Chondrocyte (in vitro differentiated cells): ENCODE measurements around the gene PMVK. TPM values are rescaled to one million over a fixed set of nuclear protein-coding genes. Genes with fewer than 3 reads are reported as not detected.

Experiments used
- DNase-seq: peaks from one replicate; pipeline ENCODE4 v3.0.0; 2021; ENCODE audit warnings: mixed read lengths, low spot score
- H3K27ac Mint-ChIP-seq: one replicate; pipeline ENCODE4 v1.8.0; 2021; ENCODE audit warnings: mild to moderate bottlenecking, moderate library complexity, mixed read lengths; ENCODE audit not compliant: unreplicated experiment
- H3K27me3 Mint-ChIP-seq: 2 replicates; pipeline ENCODE4 v1.8.0; 2021; ENCODE audit warnings: low read depth, mixed read lengths
- H3K36me3 Mint-ChIP-seq: 2 replicates; pipeline ENCODE4 v1.8.0; 2021; ENCODE audit warnings: low read depth, mixed read lengths
- H3K4me1 Mint-ChIP-seq: 2 replicates; pipeline ENCODE4 v1.8.0; 2021; ENCODE audit warnings: low read depth, mild to moderate bottlenecking, mixed read lengths
- H3K4me3 Mint-ChIP-seq: one replicate; pipeline ENCODE4 v1.8.0; 2021; ENCODE audit warnings: mild to moderate bottlenecking, moderate library complexity, mixed read lengths; ENCODE audit not compliant: unreplicated experiment
- H3K9me3 Mint-ChIP-seq: 2 replicates; pipeline ENCODE4 v1.8.0; 2021; ENCODE audit warnings: low read depth, mixed read lengths
- total RNA-seq: library from RNA; stranded (reverse); gene quantifications from 3 replicates; pipeline ENCODE4 v1.2.1, GENCODE V29; 2021
- TF ChIP-seq, protein P1 (sequence below): fragments of 200-600 bp; sonication (generic); IDR thresholded peaks from 2 replicates; pipeline ENCODE4 v1.5.0; 2021; ENCODE audit warnings: antibody characterized with exemption, mild to moderate bottlenecking, moderate library complexity

Gene PMVK
- total RNA-seq, 1 donor from 2014 or later = 27.5 TPM

DNA sequence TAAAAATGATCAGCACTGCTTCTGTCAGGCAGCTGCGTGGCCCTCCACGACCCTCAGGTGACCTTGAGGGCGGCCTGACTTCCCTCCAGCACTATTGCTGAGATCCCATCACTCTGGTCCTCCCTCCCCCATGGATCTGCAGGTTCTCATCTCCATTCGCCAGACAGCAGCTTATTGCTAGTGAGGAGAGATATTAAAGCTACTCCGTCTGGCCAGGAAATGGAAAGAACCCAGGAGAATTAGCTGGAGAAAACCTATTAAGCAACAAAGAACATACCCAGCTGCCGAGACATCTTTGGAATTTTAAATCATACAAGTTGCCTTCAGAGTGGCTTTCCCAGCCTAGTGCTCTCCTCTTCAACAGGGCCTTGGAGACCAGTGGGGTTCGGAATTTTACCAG is 40.7 kb downstream of the PMVK start:
- Mint-ChIP-seq H3K4me1 (peaks cover 7% of the 10 kb centered on the region), H3K27ac (no peak overlapping the region), H3K4me3 (no peak overlapping the region), H3K9me3 (peaks cover 4% of the 10 kb centered on the region), H3K27me3 (peaks cover 31% of the 10 kb centered on the region), H3K36me3 (peaks cover 4% of the 10 kb centered on the region)
- TF ChIP-seq, protein P1, sequence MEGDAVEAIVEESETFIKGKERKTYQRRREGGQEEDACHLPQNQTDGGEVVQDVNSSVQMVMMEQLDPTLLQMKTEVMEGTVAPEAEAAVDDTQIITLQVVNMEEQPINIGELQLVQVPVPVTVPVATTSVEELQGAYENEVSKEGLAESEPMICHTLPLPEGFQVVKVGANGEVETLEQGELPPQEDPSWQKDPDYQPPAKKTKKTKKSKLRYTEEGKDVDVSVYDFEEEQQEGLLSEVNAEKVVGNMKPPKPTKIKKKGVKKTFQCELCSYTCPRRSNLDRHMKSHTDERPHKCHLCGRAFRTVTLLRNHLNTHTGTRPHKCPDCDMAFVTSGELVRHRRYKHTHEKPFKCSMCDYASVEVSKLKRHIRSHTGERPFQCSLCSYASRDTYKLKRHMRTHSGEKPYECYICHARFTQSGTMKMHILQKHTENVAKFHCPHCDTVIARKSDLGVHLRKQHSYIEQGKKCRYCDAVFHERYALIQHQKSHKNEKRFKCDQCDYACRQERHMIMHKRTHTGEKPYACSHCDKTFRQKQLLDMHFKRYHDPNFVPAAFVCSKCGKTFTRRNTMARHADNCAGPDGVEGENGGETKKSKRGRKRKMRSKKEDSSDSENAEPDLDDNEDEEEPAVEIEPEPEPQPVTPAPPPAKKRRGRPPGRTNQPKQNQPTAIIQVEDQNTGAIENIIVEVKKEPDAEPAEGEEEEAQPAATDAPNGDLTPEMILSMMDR = no peak
- DNase-seq = no peak

DNA sequence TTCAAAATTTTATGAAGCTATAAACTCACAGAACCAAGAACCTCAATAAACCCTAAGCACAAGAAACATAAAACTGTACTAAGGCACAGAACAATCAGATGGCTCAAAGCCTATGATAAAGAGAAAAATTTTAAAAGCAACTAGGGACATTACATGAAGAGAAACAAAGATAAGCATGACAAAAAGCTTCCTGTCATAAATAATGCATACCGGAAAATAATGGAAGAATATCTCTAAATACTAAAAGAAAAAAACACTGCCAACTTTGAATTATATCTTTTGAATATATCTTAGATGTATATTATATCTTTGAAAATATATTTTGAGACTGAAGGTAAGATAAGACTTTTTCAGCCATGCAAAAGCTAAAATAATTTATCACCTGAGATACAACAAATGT is 45.1 kb downstream of the PMVK start:
- peaks cover 7% of the 10 kb centered on the region for H3K4me1 Mint-ChIP-seq
- TF ChIP-seq, protein P1 = no peak
- H3K27me3 Mint-ChIP-seq = peaks cover 38% of the 10 kb centered on the region
- H3K9me3 Mint-ChIP-seq = peaks cover 4% of the 10 kb centered on the region
- DNase-seq = no peak
- no peak overlapping the region for H3K27ac Mint-ChIP-seq
- peaks cover 3% of the 10 kb centered on the region for H3K36me3 Mint-ChIP-seq
- H3K4me3 Mint-ChIP-seq = no peak overlapping the region

DNA sequence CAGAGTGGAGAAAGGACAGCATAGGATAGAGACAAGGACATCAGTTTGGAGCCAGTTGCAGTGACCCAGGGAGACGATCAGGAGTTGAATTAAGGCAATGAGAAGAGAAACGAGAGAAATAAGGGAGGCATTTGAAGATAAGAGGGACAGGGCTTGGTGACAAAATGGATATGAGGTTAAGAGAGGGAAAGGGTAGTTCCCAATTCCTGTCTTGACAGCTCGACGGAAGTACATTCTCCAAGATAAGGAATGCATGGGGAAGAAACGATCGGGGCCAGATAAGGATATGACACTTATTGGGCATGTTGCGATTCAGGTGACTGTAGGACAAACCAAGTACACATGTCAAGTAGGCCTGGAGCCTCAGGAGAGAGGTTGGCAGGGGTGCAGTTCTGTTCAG is 47.8 kb downstream of the PMVK start:
- TF ChIP-seq, protein P1 = no peak
- Mint-ChIP-seq H3K27ac (no peak overlapping the region), H3K4me1 (no peaks in the 10 kb centered on the region), H3K9me3 (peaks cover 4% of the 10 kb centered on the region), H3K36me3 (peaks cover 1% of the 10 kb centered on the region), H3K4me3 (no peak overlapping the region), H3K27me3 (peaks cover 34% of the 10 kb centered on the region)
- DNase-seq = no peak

DNA sequence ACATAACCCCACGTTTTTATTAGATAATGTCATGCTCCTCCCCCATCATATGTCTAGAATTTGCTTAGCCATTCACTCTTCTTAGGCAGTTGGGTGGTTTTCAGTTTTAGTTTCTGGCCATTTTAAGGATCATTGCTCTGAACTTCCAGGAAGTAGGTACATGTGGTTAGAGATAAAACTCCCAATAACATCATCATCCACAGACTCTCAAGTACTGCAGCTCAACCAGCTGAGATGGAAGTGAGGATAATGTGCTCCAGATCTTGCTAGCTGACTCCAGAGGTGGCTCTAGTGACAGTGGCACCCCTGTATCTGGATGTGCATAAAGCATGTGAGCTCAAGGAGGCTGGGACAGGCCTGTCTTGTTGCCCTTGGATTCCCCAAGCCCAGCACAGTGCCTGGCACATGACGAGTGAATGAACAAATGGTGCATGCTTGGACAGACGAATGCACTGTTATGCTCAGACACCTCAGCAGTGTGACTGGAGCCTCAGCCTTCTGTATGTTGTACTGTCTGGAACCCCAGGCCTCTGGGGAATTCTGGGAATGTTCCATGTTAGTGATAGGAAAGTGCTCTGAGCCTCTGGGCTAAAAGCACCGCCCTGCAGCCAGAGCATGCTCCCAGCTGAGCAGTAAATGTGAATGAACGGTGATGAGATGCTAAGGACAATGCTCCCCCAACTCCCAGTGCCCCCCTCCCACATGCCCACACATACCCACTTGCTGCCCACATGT is 50.1 kb downstream of the PMVK start:
- TF ChIP-seq, protein P1 = no peak
- no peak for DNase-seq
- Mint-ChIP-seq H3K27ac (no peak overlapping the region), H3K9me3 (no peaks in the 10 kb centered on the region), H3K36me3 (no peaks in the 10 kb centered on the region), H3K4me3 (no peak overlapping the region), H3K27me3 (peaks cover 29% of the 10 kb centered on the region), H3K4me1 (no peaks in the 10 kb centered on the region)

DNA sequence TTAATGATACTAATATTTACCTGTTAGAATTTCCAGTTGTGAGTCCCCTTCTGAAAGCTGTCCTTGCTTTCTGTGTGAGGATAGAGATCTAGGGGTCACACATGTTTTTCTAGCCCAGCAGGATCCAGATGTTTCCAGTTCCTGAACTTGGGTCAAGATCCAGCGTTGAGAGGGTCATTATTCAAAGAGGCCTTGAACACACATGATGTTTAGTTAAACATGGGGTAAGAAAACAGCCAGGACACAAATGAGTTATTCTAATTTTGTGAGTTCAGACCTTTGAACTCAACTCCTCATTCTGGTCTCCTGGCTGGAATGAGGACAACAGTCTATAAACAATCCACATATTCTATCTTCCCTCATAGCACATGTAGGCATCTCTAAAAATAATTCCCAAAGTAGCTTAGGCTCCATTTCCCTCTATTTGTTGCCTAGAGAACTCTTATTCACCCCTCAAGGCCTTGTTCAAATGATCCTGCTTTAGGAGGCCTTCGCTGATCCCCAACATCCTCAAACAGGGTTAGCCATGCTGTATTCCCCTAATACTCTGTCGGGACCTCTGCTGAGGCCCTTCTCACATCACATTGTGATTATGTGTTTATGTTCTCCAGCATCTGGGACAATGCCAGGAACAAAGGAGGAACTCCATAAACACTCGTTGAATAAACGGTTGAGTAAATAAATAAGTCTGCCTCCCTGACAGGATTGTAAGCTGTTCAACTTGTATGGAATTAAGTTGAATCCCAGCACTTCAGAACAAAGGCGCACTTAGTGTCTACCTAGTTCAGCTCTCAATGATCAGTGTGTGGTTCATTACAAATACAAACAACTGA is 51.4 kb downstream of the PMVK start:
- Mint-ChIP-seq H3K27me3 (peaks cover 24% of the 10 kb centered on the region), H3K9me3 (no peaks in the 10 kb centered on the region), H3K36me3 (no peaks in the 10 kb centered on the region), H3K27ac (no peak overlapping the region), H3K4me3 (no peak overlapping the region), H3K4me1 (no peaks in the 10 kb centered on the region)
- no peak for DNase-seq
- TF ChIP-seq, protein P1 = no peak
